Measurements from ENCODE around the gene COL1A2. TPM values are rescaled to one million over a fixed set of nuclear protein-coding genes. Genes with fewer than 3 reads are reported as not detected.

COL1A2 gene
- total RNA-seq, 1 donor from 2014 or later = 6,748 TPM

- peaks cover 28% of the 10 kb centered on the region for H3K4me1 Mint-ChIP-seq (ENCODE audit: low read depth, unreplicated experiment)
- Histone ChIP-seq H3K4me1 (ENCODE audit: insufficient read depth, low read length) (peaks cover 14% of the 10 kb centered on the region), H4K20me1 (ENCODE audit: insufficient read depth, low read length) (peaks cover 80% of the 10 kb centered on the region), H3K79me2 (ENCODE audit: insufficient read depth, low read length) (peaks cover 3% of the 10 kb centered on the region), H3K27me3 (ENCODE audit: insufficient read depth, low read length) (no peaks in the 10 kb centered on the region), H2AFZ (ENCODE audit: low read depth, low read length) (no peak overlapping the region), H3K4me3 (ENCODE audit: insufficient read depth, low read depth, low read length) (no peak overlapping the region), H3K27ac (ENCODE audit: low read depth, low read length) (peak overlapping the region; percentile 40), H3K9ac (ENCODE audit: low read length) (no peak overlapping the region), H3K9me3 (ENCODE audit: insufficient read depth, low read depth, low read length) (no peaks in the 10 kb centered on the region), H3K4me2 (ENCODE audit: low read length) (no peak overlapping the region), H3K36me3 (ENCODE audit: insufficient read depth, low read length) (peaks cover 85% of the 10 kb centered on the region)
- peaks cover 33% of the 10 kb centered on the region for H3K36me3 Mint-ChIP-seq (ENCODE audit: low read depth, unreplicated experiment)
- no peak overlapping the region for H3K4me3 Mint-ChIP-seq (ENCODE audit: unreplicated experiment)
- DNase-seq (ENCODE audit: low read depth) (no peak), FAIRE-seq (peak; percentile 23)
- no peaks in the 10 kb centered on the region for H3K9me3 Mint-ChIP-seq (ENCODE audit: unreplicated experiment)
- peak overlapping the region; percentile 90 for H3K27ac Mint-ChIP-seq (ENCODE audit: unreplicated experiment)
- TF ChIP-seq EZH2 (IDR thresholded peaks at IDR 0.05; ENCODE audit: insufficient read depth, low read length) (no peak), CTCF (IDR thresholded peaks at IDR 0.05; ENCODE audit: insufficient read depth, low read depth, low read length) (no peak)
- H3K27me3 Mint-ChIP-seq (ENCODE audit: low read depth, unreplicated experiment) = no peaks in the 10 kb centered on the region
Observed at GRCh38 chr7:94426980-94427875, 32.5 kb downstream of the COL1A2 start.

- Mint-ChIP-seq H3K4me1 (ENCODE audit: low read depth, unreplicated experiment) (peaks cover 16% of the 10 kb centered on the region), H3K4me3 (ENCODE audit: unreplicated experiment) (peak overlapping the region; percentile 34), H3K27me3 (ENCODE audit: low read depth, unreplicated experiment) (no peaks in the 10 kb centered on the region), H3K9me3 (ENCODE audit: unreplicated experiment) (no peaks in the 10 kb centered on the region), H3K36me3 (ENCODE audit: low read depth, unreplicated experiment) (peaks cover 25% of the 10 kb centered on the region), H3K27ac (ENCODE audit: unreplicated experiment) (peak overlapping the region; percentile 31)
- no peak for FAIRE-seq
- Histone ChIP-seq H3K4me1 (ENCODE audit: insufficient read depth, low read length) (peaks cover 2% of the 10 kb centered on the region), H3K9me3 (ENCODE audit: insufficient read depth, low read depth, low read length) (no peaks in the 10 kb centered on the region), H4K20me1 (ENCODE audit: insufficient read depth, low read length) (peaks cover 63% of the 10 kb centered on the region), H3K27me3 (ENCODE audit: insufficient read depth, low read length) (no peaks in the 10 kb centered on the region), H3K79me2 (ENCODE audit: insufficient read depth, low read length) (peaks cover 3% of the 10 kb centered on the region), H3K4me3 (ENCODE audit: insufficient read depth, low read depth, low read length) (no peak overlapping the region), H2AFZ (ENCODE audit: low read depth, low read length) (no peak overlapping the region), H3K36me3 (ENCODE audit: insufficient read depth, low read length) (peaks cover 68% of the 10 kb centered on the region), H3K27ac (ENCODE audit: low read depth, low read length) (no peak overlapping the region), H3K9ac (ENCODE audit: low read length) (no peak overlapping the region), H3K4me2 (ENCODE audit: low read length) (no peak overlapping the region)
- no peak for TF ChIP-seq EZH2 (IDR thresholded peaks at IDR 0.05; ENCODE audit: insufficient read depth, low read length)
- no peak for TF ChIP-seq CTCF (IDR thresholded peaks at IDR 0.05; ENCODE audit: insufficient read depth, low read depth, low read length)
- DNase-seq (ENCODE audit: low read depth) = no peak
Observed at GRCh38 chr7:94429153-94429552, 34.5 kb downstream of the COL1A2 start.

GRCh38 chr7:94431176-94431575, 36.5 kb downstream of the COL1A2 start:
- no peak overlapping the region for H3K27ac ChIP-seq (ENCODE audit: low read depth, low read length)
- no peak overlapping the region for H3K4me2 ChIP-seq (ENCODE audit: low read length)
- TF ChIP-seq EZH2 (IDR thresholded peaks at IDR 0.05; ENCODE audit: insufficient read depth, low read length) (no peak), CTCF (IDR thresholded peaks at IDR 0.05; ENCODE audit: insufficient read depth, low read depth, low read length) (no peak)
- no peaks in the 10 kb centered on the region for H3K27me3 ChIP-seq (ENCODE audit: insufficient read depth, low read length)
- no peaks in the 10 kb centered on the region for H3K4me1 ChIP-seq (ENCODE audit: insufficient read depth, low read length)
- H3K9ac ChIP-seq (ENCODE audit: low read length) = no peak overlapping the region
- peaks cover 48% of the 10 kb centered on the region for H3K36me3 ChIP-seq (ENCODE audit: insufficient read depth, low read length)
- H2AFZ ChIP-seq (ENCODE audit: low read depth, low read length) = no peak overlapping the region
- no peak for FAIRE-seq
- Mint-ChIP-seq H3K4me3 (ENCODE audit: unreplicated experiment) (no peak overlapping the region), H3K27ac (ENCODE audit: unreplicated experiment) (peak overlapping the region; percentile 45), H3K9me3 (ENCODE audit: unreplicated experiment) (no peaks in the 10 kb centered on the region), H3K36me3 (ENCODE audit: low read depth, unreplicated experiment) (peaks cover 11% of the 10 kb centered on the region), H3K4me1 (ENCODE audit: low read depth, unreplicated experiment) (peaks cover 4% of the 10 kb centered on the region), H3K27me3 (ENCODE audit: low read depth, unreplicated experiment) (no peaks in the 10 kb centered on the region)
- no peak for DNase-seq (ENCODE audit: low read depth)
- H3K4me3 ChIP-seq (ENCODE audit: insufficient read depth, low read depth, low read length) = no peak overlapping the region
- no peaks in the 10 kb centered on the region for H3K9me3 ChIP-seq (ENCODE audit: insufficient read depth, low read depth, low read length)
- H3K79me2 ChIP-seq (ENCODE audit: insufficient read depth, low read length) = no peaks in the 10 kb centered on the region
- H4K20me1 ChIP-seq (ENCODE audit: insufficient read depth, low read length) = peaks cover 43% of the 10 kb centered on the region
